ENCODE results near the gene PRKCE.
A peak's percentile ranks its signal among the peaks of the same experiment; 100 is the strongest.

Gene PRKCE

DNA sequence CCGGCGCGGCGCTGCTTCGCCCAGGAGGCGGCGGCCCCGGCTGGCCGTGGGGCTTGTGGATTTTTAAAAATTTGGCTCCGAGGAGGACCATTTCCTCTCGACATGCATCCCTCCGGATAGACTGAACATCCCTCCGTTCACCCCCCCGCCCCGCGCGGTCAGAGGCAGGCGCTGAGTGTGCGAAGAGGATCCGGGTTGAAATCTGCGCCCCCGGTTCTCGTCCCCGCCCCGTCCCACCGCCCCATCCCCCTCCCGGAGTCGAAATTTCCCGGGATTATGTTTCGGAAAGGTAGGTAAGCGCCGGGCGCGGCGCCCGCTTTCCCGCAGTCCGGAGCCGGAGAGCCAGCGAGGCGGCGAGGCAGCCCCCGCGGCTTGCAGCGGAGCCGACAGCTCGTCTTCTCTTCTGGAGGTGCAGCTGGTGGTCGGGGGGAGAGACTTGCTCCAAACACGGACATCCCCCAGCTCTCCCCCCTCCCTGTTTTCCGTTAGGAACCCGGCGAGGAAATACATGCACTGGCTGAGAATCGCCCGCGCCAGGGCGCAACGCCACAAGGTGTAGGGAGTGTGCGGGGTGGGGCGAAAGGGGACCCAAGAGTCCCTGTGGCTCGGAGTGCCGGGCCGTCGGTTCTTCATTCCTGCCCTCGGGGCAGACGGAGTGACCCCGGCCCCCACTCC, at the start of gene PRKCE:
TSS of gene PRKCE (plus strand) at position 261 of the 675 bp plus-strand sequence.
- peak in 41 of 56 donors; percentile 26 to 79 (median 58) for DNase-seq

GRCh38 chr2:45602624-45603023, 48.9 kb upstream of the PRKCE start:
- DNase-seq: no peak

DNA sequence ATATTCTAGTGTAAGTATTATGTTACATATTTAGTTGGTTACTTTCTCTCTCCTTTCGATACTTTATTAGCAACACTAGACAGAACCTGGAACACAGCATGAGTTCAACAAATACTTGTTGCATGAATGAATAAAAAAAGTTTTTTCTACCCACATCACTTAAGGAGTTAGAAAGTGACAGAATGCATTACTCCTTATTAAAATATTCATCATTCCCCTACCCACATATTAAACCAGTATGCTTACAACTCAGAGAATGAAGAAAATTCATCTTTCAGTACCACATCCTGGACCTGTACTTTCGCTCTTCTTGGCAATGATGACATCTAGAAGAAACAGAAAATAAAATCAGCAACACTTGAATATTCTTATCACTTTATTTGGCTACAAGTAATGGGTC, 46.4 kb upstream of the PRKCE start:
- DNase-seq: no peak

DNA sequence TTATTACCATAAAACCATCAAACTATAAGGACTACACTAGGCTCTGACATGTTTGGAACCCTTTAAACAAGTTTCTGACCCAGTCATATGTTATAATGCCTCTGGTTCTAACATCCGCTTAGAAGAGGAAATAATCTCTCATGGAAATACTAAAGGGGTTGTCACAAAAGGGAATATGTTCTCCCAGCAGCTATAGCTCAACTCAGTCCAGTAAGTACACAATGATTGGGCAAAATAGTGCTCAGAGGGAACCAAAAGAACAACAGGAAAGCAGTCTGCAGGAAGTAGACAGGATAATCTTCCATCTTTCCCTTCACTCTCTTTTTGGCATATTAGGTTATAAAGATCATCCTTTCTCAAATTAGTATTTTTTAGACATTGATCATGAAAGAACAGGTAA, 44.7 kb upstream of the PRKCE start:
- DNase-seq: no peak

DNA sequence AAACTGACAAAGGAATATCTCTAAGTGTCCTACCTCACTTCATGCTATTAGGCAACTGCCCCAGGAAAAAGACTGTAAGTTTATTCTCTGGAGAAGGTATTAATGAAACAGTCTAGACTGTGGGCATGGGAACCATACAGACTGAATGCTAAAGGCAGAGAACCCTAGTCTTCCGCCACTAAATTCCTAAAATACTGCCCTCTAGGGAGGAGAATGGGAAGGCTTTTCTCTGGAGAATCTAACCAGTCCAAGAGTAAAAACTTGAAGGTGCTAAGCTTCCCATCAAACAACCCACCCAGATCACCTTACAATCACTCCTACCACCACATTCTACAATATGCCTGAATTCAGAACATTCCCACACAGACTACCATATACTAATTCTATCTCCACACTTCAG, 43.8 kb upstream of the PRKCE start:
- DNase-seq: no peak

DNA sequence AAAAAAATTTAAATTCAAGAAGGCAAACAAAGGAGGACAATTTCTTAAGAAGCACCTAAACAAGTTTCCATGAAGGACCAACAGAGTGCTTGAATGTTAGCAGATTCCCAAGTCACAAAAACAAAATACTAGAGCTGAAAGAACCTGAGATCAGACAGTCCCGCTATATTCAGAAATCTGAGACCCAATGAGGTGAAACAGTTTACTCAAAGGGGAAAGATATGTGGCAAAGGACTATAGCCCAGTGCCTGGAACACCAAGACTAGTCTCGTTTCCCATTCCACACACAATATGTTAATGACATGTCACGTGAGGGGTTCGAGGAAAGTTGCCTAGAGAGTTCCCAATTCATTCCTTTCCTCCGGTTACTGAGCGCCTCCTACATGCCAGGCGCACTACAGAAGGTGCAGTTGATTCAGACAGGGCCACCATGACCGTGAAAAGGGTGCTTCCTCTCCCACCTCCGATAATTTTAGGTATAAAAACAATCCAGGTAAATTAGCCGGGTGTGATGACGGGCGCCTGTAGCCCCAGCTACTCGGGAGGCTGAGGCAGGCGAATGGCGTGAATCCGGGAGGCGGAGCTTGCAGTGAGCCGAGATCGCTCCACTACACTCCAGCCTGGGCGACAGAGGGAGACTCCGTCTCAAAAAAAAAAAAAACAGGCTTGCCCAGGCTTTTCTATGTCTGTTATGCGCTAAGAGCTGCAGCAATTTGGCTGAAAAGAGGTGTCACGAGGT, 41.0 kb upstream of the PRKCE start:
- DNase-seq: peak in 54 of 56 donors; percentile 3 to 81 (median 48)

GRCh38 chr2:45611020-45611859, 40.2 kb upstream of the PRKCE start, which contains the start of gene SRBD1:
Gene SRBD1 (minus strand): TSS chr2:45611267. CDS start chr2:45605441, 5,826 bp downstream.
- peak; percentile 12 to 96 (median 87) for DNase-seq

- DNase-seq: no peak
Observed at GRCh38 chr2:45612285-45612684, 39.2 kb upstream of the PRKCE start.

- DNase-seq: no peak
Observed at GRCh38 chr2:45612731-45613130, 38.7 kb upstream of the PRKCE start.

GRCh38 chr2:45614330-45614729, 37.1 kb upstream of the PRKCE start:
- peak in 6 of 56 donors; percentile 1 to 37 (median 8) for DNase-seq

DNA sequence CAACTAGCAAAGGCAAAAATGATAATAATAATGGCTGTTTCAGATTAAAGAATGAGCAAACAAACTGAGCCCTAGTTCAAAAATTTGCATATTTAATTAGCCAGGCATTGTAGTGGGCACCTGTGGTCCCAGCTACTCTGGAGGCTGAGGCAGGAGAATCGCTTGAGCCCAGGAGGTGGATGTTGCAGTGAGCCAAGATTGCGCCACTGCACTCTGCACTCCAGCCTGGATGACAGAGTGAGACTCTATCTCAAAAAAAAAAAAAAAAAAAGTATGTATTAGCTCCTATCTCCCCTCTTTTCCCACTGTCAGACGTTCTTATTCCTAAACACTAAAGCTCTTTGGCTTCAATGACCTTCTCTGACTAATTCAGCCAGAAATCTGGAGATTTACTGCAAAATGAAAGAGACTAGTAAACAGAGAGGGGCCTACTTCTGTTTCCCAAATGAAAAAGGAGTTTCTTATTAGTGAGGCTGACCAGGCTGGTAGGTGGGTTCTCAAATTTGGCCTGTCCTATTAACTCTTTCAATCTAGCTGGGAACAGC, 36.5 kb upstream of the PRKCE start:
- DNase-seq: no peak

DNA sequence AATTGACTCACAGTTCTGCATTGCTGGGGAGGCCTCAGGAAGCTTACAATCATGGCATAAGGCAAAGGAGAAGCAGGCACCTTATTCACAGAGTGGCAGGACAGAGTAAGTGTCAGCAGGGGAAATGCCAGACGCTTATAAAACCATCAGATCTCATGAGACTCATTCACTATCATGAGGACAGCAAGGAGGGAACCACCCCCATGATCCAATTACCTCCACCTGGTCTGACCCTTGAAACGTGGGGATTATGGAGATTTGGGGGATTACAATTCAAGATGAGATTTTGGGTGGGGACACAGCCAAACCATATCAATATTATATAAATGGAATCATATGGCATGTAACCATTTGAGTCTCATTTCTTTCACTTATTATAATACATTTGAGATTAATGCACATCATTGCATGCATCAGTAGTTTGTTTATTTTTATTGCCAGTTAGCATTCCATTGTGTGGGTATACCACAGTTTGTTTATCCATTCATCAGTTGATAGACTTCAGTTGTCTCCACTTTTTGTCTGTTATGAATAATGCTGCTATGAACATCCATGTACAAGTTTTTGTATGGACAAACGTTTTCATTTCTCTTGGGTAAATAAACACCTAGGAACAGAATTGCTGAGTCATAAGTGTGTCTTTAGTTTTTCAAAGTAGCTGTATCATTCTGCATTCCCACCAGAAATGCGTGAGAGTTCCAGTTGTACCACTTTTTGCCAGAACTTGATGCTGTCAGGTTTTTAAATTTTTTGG, 34.6 kb upstream of the PRKCE start:
- no peak for DNase-seq

- DNase-seq: no peak
Observed at GRCh38 chr2:45617496-45617895, 34.0 kb upstream of the PRKCE start.

GRCh38 chr2:45622336-45623075, 29.0 kb upstream of the PRKCE start:
- no peak for DNase-seq

DNA sequence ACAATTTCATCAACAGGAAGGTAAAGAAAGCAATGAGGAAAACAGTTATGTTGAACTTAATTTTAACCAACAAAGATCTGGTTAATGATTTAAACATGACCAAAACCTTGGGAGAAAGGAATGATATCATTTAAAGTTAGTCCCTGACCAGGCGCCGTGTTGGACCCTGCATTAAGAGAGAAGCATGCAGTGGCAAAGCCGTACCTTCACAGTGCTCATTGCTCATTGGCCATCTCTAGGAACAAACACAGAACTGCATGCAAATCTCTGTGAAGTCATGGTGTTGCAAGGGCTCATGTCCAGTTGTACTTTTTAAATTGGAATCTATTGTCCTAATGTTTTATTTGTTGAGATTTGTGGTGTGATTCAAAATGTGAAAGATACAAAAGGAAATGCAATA, 28.4 kb upstream of the PRKCE start:
- no peak for DNase-seq

DNA sequence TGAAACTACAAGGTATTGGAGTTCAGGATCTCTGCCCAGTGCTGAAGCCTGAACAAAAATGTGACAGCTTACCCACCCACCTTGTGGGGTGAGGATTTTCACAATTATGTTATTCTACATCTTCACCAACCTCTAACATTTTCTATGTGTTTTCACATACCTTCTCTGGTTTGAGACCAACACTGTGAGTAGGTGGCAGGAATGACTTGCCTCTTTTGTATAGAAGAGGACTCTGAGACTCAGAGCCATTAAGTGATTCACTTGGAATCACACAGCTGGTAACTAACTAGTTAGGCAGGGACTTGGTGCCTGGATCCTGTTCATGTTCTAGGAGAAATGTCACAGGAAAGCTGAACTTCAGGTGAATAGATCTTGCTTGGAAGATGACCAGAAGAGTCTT, 25.7 kb upstream of the PRKCE start:
- no peak for DNase-seq

- no peak for DNase-seq
Observed at GRCh38 chr2:45626387-45627221, 24.9 kb upstream of the PRKCE start.

GRCh38 chr2:45627911-45628310, 23.6 kb upstream of the PRKCE start:
- no peak for DNase-seq

GRCh38 chr2:45629971-45630370, 21.5 kb upstream of the PRKCE start:
- no peak for DNase-seq
